B cell (primary cell): ENCODE data around the gene PNKD. TPM values are rescaled to one million over a fixed set of nuclear protein-coding genes. Genes with fewer than 3 reads are reported as not detected.

Experiments
- ATAC-seq: fragments of 200-7000 bp; cut with Tn5 transposase; one replicate; pipeline ENCODE4 v1.10.0; 2021; ENCODE audit warnings: low read depth, mild to moderate bottlenecking, moderate number of reproducible peaks, moderate library complexity
- CTCF ChIA-PET: fragments of 350-600 bp; sonication (Branson Sonifier 250); formaldehyde crosslinking; loops from one replicate; lab custom pipeline; 2021; ENCODE audit warnings: antibody characterized with exemption, inconsistent platforms; lab: Charles Lee
- POLR2A ChIA-PET: fragments of 350-600 bp; sonication (Branson Sonifier 250); formaldehyde crosslinking; loops from one replicate; lab custom pipeline; 2021; ENCODE audit warnings: antibody characterized with exemption; lab: Charles Lee
- DNase-seq: peaks from one replicate; pipeline ENCODE4 v3.0.0; 2013
- H2AFZ ChIP-seq: 2 replicates; pipeline ENCODE4 v1.6.1; 2012; ENCODE audit warnings: mild to moderate bottlenecking, low read depth, low read length; ENCODE audit not compliant: insufficient read depth, poor library complexity, severe bottlenecking
- H3K27ac ChIP-seq, 2 donors: 1 replicate in 1 of 2; 2 replicates in 1 of 2; pipeline ENCODE4 v1.5.1; 2012 to 2013; ENCODE audit warnings: low read length in 2 of 2, mild to moderate bottlenecking in 2 of 2, moderate library complexity in 1 of 2
- H3K27me3 ChIP-seq, 4 experiments: fragments of 200-600 bp in 1 of 4; sonication (generic) in 1 of 4; replicated peaks in 1 of 4; 1 replicate in 2 of 4; 2 replicates in 2 of 4; pipeline versions ENCODE4 v1.6.1 to v1.7.0; 2013 to 2016; ENCODE audit warnings: low read length in 3 of 4, mild to moderate bottlenecking in 2 of 4, mixed read lengths in 1 of 4, moderate library complexity in 1 of 4; ENCODE audit not compliant: insufficient read depth in 4 of 4, control insufficient read depth in 3 of 4; ENCODE audit errors: control extremely low read depth in 1 of 4
- H3K36me3 ChIP-seq, 2 experiments: replicated peaks in 1 of 2; 1 replicate in 1 of 2; 2 replicates in 1 of 2; pipeline versions ENCODE4 v1.6.1 to v1.7.1; 2013; ENCODE audit warnings: low read length in 1 of 2; ENCODE audit not compliant: insufficient read depth in 2 of 2, control insufficient read depth in 1 of 2; ENCODE audit errors: control extremely low read depth in 1 of 2, extremely low read depth in 1 of 2
- H3K4me1 ChIP-seq, 2 donors: fragments of 200-600 bp in 1 of 2; sonication (generic) in 1 of 2; 1 replicate in 1 of 2; 2 replicates in 1 of 2; pipeline versions ENCODE4 v1.5.1 to v1.6.1; 2013 to 2017; ENCODE audit warnings: low read length in 2 of 2; ENCODE audit not compliant: control insufficient read depth in 2 of 2, insufficient read depth in 2 of 2
- H3K4me2 ChIP-seq: replicated peaks from 2 replicates; pipeline ENCODE3; 2012; ENCODE audit warnings: mild to moderate bottlenecking, low read depth, low read length; ENCODE audit not compliant: poor library complexity, severe bottlenecking
- H3K4me3 ChIP-seq, 5 experiments: fragments of 200-600 bp in 1 of 5; sonication (generic) in 1 of 5; 1 replicate in 3 of 5; 2 replicates in 2 of 5; pipeline versions ENCODE4 v1.5.1 to v1.7.0; 2011 to 2016; ENCODE audit warnings: low read length in 4 of 5, mild to moderate bottlenecking in 4 of 5, low read depth in 2 of 5, control low read depth in 1 of 5, moderate library complexity in 1 of 5; ENCODE audit not compliant: insufficient read depth in 1 of 5; ENCODE audit errors: control extremely low read depth in 1 of 5, extremely low read depth in 1 of 5
- H3K79me2 ChIP-seq: fragments of 200-600 bp; sonication (generic); one replicate; pipeline ENCODE4 v1.6.0; 2016; ENCODE audit warnings: low read length; ENCODE audit not compliant: control insufficient read depth, insufficient read depth
- H3K9ac ChIP-seq: fragments of 200-600 bp; sonication (generic); 2 replicates; pipeline ENCODE4 v1.6.1; 2017; ENCODE audit warnings: mild to moderate bottlenecking, low read length, moderate library complexity
- H3K9me3 ChIP-seq, 3 donors: one replicate each; pipeline versions ENCODE4 v1.6.1 to v1.7.1; 2013; ENCODE audit warnings: low read length in 2 of 3; ENCODE audit not compliant: control insufficient read depth in 2 of 3, insufficient read depth in 1 of 3; ENCODE audit errors: control extremely low read depth in 1 of 3
- H4K20me1 ChIP-seq: 2 replicates; pipeline ENCODE4 v1.6.0; 2012; ENCODE audit warnings: mild to moderate bottlenecking, low read length; ENCODE audit not compliant: insufficient read depth, control insufficient read depth, poor library complexity, severe bottlenecking
- H3K27ac Mint-ChIP-seq: one replicate; pipeline ENCODE4 v1.8.0; 2021; ENCODE audit warnings: mixed read lengths
- H3K27me3 Mint-ChIP-seq: one replicate; pipeline ENCODE4 v1.8.0; 2021; ENCODE audit warnings: mixed read lengths
- H3K4me1 Mint-ChIP-seq: one replicate; pipeline ENCODE4 v1.8.0; 2021; ENCODE audit warnings: mixed read lengths
- H3K4me3 Mint-ChIP-seq: one replicate; pipeline ENCODE4 v1.8.0; 2021; ENCODE audit warnings: mixed read lengths
- H3K9me3 Mint-ChIP-seq: one replicate; pipeline ENCODE4 v1.8.0; 2022; ENCODE audit warnings: mixed read lengths; ENCODE audit not compliant: insufficient read depth
- EZH2 ChIP-seq: IDR thresholded peaks from 2 replicates; pipeline ENCODE4 v1.6.1; 2012; ENCODE audit warnings: borderline replicate concordance, low read depth, mild to moderate bottlenecking, moderate library complexity, low read length; ENCODE audit not compliant: insufficient read depth, poor library complexity, severe bottlenecking
- WGBS: methylation state at CpG from one replicate; pipeline ENCODE4 v1.1.5; 2013; ENCODE audit warnings: missing lambda C conversion rate; ENCODE audit not compliant: insufficient coverage; 5-methylcytosine and 5-hydroxymethylcytosine counted together
- intact Hi-C: fragments of 100-400 bp; cut with micrococcal nuclease; formaldehyde crosslinking; loops from one replicate; pipeline ENCODE4 v1.10.0; 2022
- polyA plus RNA-seq: library from polyadenylated mRNA; depleted of rRNA; stranded (reverse); fragments of >200 nt; gene quantifications from 2 replicates; pipeline ENCODE4 v1.2.3, GENCODE V29; 2012
- total RNA-seq, 2 donors: library from RNA; stranded (reverse); fragments of 120-200 nt in 1 of 2; gene quantifications; 1 replicate in 1 of 2; 2 replicates in 1 of 2; pipeline versions ENCODE4 v1.2.3 to v1.2.4, GENCODE V29; 2013 to 2022
- TF ChIP-seq, protein P1 (sequence below): fragments of 200-600 bp; IDR thresholded peaks from one replicate; pipeline ENCODE4 v1.8.0; 2022; ENCODE audit warnings: antibody characterized with exemption, mild to moderate bottlenecking

PNKD gene
- total and polyA plus RNA-seq, 2 donors (not counting 1 experiment from before 2014, with no cell fraction given): 29.7 to 55.8 TPM

DNA sequence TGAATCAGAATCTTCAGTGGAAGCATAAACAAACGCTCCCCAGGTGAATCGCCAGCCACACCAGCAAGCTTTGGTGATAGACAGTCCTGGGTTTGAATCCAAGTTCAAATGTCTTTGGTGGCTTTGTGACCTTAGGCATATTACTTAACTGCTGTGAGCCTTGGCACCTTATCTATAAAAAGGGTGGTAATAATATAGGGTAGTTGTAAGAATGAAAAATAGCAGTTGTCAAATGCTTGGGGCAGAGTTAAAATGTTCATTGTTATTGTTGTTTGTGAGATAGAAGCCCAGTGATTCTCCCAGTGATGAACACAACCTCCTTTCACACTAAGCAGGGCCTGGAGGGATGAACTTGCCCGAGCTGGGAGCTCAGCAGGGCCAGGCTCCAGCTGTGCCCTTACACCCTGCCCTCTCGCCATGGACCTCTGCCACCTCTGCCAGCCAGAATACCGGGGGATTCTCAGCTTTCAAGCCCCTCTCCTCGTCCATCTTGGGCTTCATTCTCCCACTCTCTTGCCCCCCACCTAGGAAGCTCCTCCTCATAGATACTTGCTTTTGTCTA is 28.1 kb downstream of the PNKD start:
- Histone ChIP-seq H3K36me3 (no peaks in the 10 kb centered on the region), H3K79me2 (peaks cover 12% of the 10 kb centered on the region), H3K9me3 (no peaks in the 10 kb centered on the region), H3K27ac (no peak overlapping the region), H3K27me3 (no peaks in the 10 kb centered on the region), H2AFZ (no peak overlapping the region), H3K4me2 (no peak overlapping the region), H3K4me1 (peaks cover 13 to 20% of the 10 kb centered on the region in 2 donors), H4K20me1 (no peaks in the 10 kb centered on the region), H3K9ac (no peak overlapping the region), H3K4me3 (no peak overlapping the region)
- TF ChIP-seq EZH2: no peak
- H3K9me3 Mint-ChIP-seq: no peaks in the 10 kb centered on the region
- CTCF ChIA-PET: interaction anchor here (0.8 to 2.9 kb wide), 8 partner anchors 12 to 308 kb away, joined by 3 to 22 read pairs (median 6); partner anchors contain the start of gene CATIP
- H3K27ac Mint-ChIP-seq: no peak overlapping the region
- intact Hi-C loops: no loop called here
- H3K27me3 Mint-ChIP-seq: no peaks in the 10 kb centered on the region
- POLR2A ChIA-PET: no interaction called here
- H3K4me1 Mint-ChIP-seq: peaks cover 22% of the 10 kb centered on the region
- 86% methylated on average over 6 of the region's 6 CpGs for WGBS
- no peak overlapping the region for H3K4me3 Mint-ChIP-seq
- DNase-seq (no peak), ATAC-seq (no peak)

DNA sequence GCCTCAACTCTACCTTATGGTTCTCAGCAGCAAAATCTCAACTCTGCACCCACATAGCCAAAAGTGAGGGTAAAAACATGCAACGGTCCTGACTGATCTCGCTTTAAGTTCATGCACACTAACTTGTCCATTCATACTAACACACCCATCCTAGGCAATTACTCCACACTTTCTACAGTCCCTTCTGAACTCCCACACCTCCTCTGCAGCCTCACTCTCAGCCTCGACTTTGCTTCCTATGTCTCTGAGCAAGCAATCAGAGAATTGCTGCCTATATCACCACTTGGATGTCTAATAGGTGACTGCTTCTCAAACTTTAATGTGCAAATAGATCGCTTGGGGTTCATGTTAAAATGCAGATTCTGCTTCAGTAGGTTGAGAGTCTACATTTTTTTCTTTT is 29.8 kb downstream of the PNKD start:
- no peaks in the 10 kb centered on the region for H3K9me3 Mint-ChIP-seq
- Histone ChIP-seq H4K20me1 (no peaks in the 10 kb centered on the region), H3K36me3 (no peaks in the 10 kb centered on the region), H3K4me2 (no peak overlapping the region), H3K4me3 (no peak overlapping the region), H3K79me2 (no peaks in the 10 kb centered on the region), H3K27ac (no peak overlapping the region), H3K27me3 (no peaks in the 10 kb centered on the region), H2AFZ (no peak overlapping the region), H3K9me3 (no peaks in the 10 kb centered on the region), H3K4me1 (peaks cover 3 to 6% of the 10 kb centered on the region in 2 donors), H3K9ac (no peak overlapping the region)
- H3K27me3 Mint-ChIP-seq: no peaks in the 10 kb centered on the region
- TF ChIP-seq EZH2: no peak
- TF ChIP-seq, protein P1, sequence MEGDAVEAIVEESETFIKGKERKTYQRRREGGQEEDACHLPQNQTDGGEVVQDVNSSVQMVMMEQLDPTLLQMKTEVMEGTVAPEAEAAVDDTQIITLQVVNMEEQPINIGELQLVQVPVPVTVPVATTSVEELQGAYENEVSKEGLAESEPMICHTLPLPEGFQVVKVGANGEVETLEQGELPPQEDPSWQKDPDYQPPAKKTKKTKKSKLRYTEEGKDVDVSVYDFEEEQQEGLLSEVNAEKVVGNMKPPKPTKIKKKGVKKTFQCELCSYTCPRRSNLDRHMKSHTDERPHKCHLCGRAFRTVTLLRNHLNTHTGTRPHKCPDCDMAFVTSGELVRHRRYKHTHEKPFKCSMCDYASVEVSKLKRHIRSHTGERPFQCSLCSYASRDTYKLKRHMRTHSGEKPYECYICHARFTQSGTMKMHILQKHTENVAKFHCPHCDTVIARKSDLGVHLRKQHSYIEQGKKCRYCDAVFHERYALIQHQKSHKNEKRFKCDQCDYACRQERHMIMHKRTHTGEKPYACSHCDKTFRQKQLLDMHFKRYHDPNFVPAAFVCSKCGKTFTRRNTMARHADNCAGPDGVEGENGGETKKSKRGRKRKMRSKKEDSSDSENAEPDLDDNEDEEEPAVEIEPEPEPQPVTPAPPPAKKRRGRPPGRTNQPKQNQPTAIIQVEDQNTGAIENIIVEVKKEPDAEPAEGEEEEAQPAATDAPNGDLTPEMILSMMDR: no peak
- ATAC-seq: no peak
- no peak overlapping the region for H3K4me3 Mint-ChIP-seq
- no peak overlapping the region for H3K27ac Mint-ChIP-seq
- peaks cover 9% of the 10 kb centered on the region for H3K4me1 Mint-ChIP-seq
- ChIA-PET POLR2A (no interaction called here), CTCF (interaction anchor here (0.7 to 2.9 kb wide), 5 partner anchors 9 to 164 kb away, joined by 3 to 22 read pairs (median 7); partner anchors contain the start of gene CATIP)
- WGBS: 96% methylated on average over 2 of the region's 4 CpGs
- no peak for DNase-seq
- intact Hi-C loops: loop anchor here (5.0 kb wide), 1 partner anchor 547 kb away; no protein-coding TSS in a partner anchor
